ENCODE results near the gene ZSWIM4.

- peak; percentile 40 to 46 (median 44) for TF ChIP-seq CTCF (IDR thresholded peaks at IDR 0.05)
- TF ChIP-seq POLR2A (IDR thresholded peaks at IDR 0.05), result no peak
Measured at GRCh38 chr19:13784731-13785452, 10.4 kb upstream of the ZSWIM4 start.
